B cell (primary cell): Measurements from ENCODE around the gene KLF7. TPM values are rescaled to one million over a fixed set of nuclear protein-coding genes. Genes with fewer than 3 reads are reported as not detected.

Source experiments
- ATAC-seq: fragments of 200-7000 bp; cut with Tn5 transposase; one replicate; pipeline ENCODE4 v1.10.0; 2021; ENCODE audit warnings: low read depth, mild to moderate bottlenecking, moderate number of reproducible peaks, moderate library complexity
- CTCF ChIA-PET: fragments of 350-600 bp; sonication (Branson Sonifier 250); formaldehyde crosslinking; loops from one replicate; lab custom pipeline; 2021; ENCODE audit warnings: antibody characterized with exemption, inconsistent platforms; lab: Charles Lee
- POLR2A ChIA-PET: fragments of 350-600 bp; sonication (Branson Sonifier 250); formaldehyde crosslinking; loops from one replicate; lab custom pipeline; 2021; ENCODE audit warnings: antibody characterized with exemption; lab: Charles Lee
- DNase-seq: peaks from one replicate; pipeline ENCODE4 v3.0.0; 2013
- H2AFZ ChIP-seq: 2 replicates; pipeline ENCODE4 v1.6.1; 2012; ENCODE audit warnings: mild to moderate bottlenecking, low read depth, low read length; ENCODE audit not compliant: insufficient read depth, poor library complexity, severe bottlenecking
- H3K27ac ChIP-seq, 2 donors: 1 replicate in 1 of 2; 2 replicates in 1 of 2; pipeline ENCODE4 v1.5.1; 2012 to 2013; ENCODE audit warnings: low read length in 2 of 2, mild to moderate bottlenecking in 2 of 2, moderate library complexity in 1 of 2
- H3K27me3 ChIP-seq, 4 experiments: fragments of 200-600 bp in 1 of 4; sonication (generic) in 1 of 4; replicated peaks in 1 of 4; 1 replicate in 2 of 4; 2 replicates in 2 of 4; pipeline versions ENCODE4 v1.6.1 to v1.7.0; 2013 to 2016; ENCODE audit warnings: low read length in 3 of 4, mild to moderate bottlenecking in 2 of 4, mixed read lengths in 1 of 4, moderate library complexity in 1 of 4; ENCODE audit not compliant: insufficient read depth in 4 of 4, control insufficient read depth in 3 of 4; ENCODE audit errors: control extremely low read depth in 1 of 4
- H3K36me3 ChIP-seq, 2 experiments: replicated peaks in 1 of 2; 1 replicate in 1 of 2; 2 replicates in 1 of 2; pipeline versions ENCODE4 v1.6.1 to v1.7.1; 2013; ENCODE audit warnings: low read length in 1 of 2; ENCODE audit not compliant: insufficient read depth in 2 of 2, control insufficient read depth in 1 of 2; ENCODE audit errors: control extremely low read depth in 1 of 2, extremely low read depth in 1 of 2
- H3K4me1 ChIP-seq, 2 donors: fragments of 200-600 bp in 1 of 2; sonication (generic) in 1 of 2; 1 replicate in 1 of 2; 2 replicates in 1 of 2; pipeline versions ENCODE4 v1.5.1 to v1.6.1; 2013 to 2017; ENCODE audit warnings: low read length in 2 of 2; ENCODE audit not compliant: control insufficient read depth in 2 of 2, insufficient read depth in 2 of 2
- H3K4me2 ChIP-seq: replicated peaks from 2 replicates; pipeline ENCODE3; 2012; ENCODE audit warnings: mild to moderate bottlenecking, low read depth, low read length; ENCODE audit not compliant: poor library complexity, severe bottlenecking
- H3K4me3 ChIP-seq, 5 experiments: fragments of 200-600 bp in 1 of 5; sonication (generic) in 1 of 5; 1 replicate in 3 of 5; 2 replicates in 2 of 5; pipeline versions ENCODE4 v1.5.1 to v1.7.0; 2011 to 2016; ENCODE audit warnings: low read length in 4 of 5, mild to moderate bottlenecking in 4 of 5, low read depth in 2 of 5, control low read depth in 1 of 5, moderate library complexity in 1 of 5; ENCODE audit not compliant: insufficient read depth in 1 of 5; ENCODE audit errors: control extremely low read depth in 1 of 5, extremely low read depth in 1 of 5
- H3K79me2 ChIP-seq: fragments of 200-600 bp; sonication (generic); one replicate; pipeline ENCODE4 v1.6.0; 2016; ENCODE audit warnings: low read length; ENCODE audit not compliant: control insufficient read depth, insufficient read depth
- H3K9ac ChIP-seq: fragments of 200-600 bp; sonication (generic); 2 replicates; pipeline ENCODE4 v1.6.1; 2017; ENCODE audit warnings: mild to moderate bottlenecking, low read length, moderate library complexity
- H3K9me3 ChIP-seq, 3 donors: one replicate each; pipeline versions ENCODE4 v1.6.1 to v1.7.1; 2013; ENCODE audit warnings: low read length in 2 of 3; ENCODE audit not compliant: control insufficient read depth in 2 of 3, insufficient read depth in 1 of 3; ENCODE audit errors: control extremely low read depth in 1 of 3
- H4K20me1 ChIP-seq: 2 replicates; pipeline ENCODE4 v1.6.0; 2012; ENCODE audit warnings: mild to moderate bottlenecking, low read length; ENCODE audit not compliant: insufficient read depth, control insufficient read depth, poor library complexity, severe bottlenecking
- H3K27ac Mint-ChIP-seq: one replicate; pipeline ENCODE4 v1.8.0; 2021; ENCODE audit warnings: mixed read lengths
- H3K27me3 Mint-ChIP-seq: one replicate; pipeline ENCODE4 v1.8.0; 2021; ENCODE audit warnings: mixed read lengths
- H3K4me1 Mint-ChIP-seq: one replicate; pipeline ENCODE4 v1.8.0; 2021; ENCODE audit warnings: mixed read lengths
- H3K4me3 Mint-ChIP-seq: one replicate; pipeline ENCODE4 v1.8.0; 2021; ENCODE audit warnings: mixed read lengths
- H3K9me3 Mint-ChIP-seq: one replicate; pipeline ENCODE4 v1.8.0; 2022; ENCODE audit warnings: mixed read lengths; ENCODE audit not compliant: insufficient read depth
- EZH2 ChIP-seq: IDR thresholded peaks from 2 replicates; pipeline ENCODE4 v1.6.1; 2012; ENCODE audit warnings: borderline replicate concordance, low read depth, mild to moderate bottlenecking, moderate library complexity, low read length; ENCODE audit not compliant: insufficient read depth, poor library complexity, severe bottlenecking
- WGBS: methylation state at CpG from one replicate; pipeline ENCODE4 v1.1.5; 2013; ENCODE audit warnings: missing lambda C conversion rate; ENCODE audit not compliant: insufficient coverage; 5-methylcytosine and 5-hydroxymethylcytosine counted together
- intact Hi-C: fragments of 100-400 bp; cut with micrococcal nuclease; formaldehyde crosslinking; loops from one replicate; pipeline ENCODE4 v1.10.0; 2022
- polyA plus RNA-seq: library from polyadenylated mRNA; depleted of rRNA; stranded (reverse); fragments of >200 nt; gene quantifications from 2 replicates; pipeline ENCODE4 v1.2.3, GENCODE V29; 2012
- total RNA-seq, 2 donors: library from RNA; stranded (reverse); fragments of 120-200 nt in 1 of 2; gene quantifications; 1 replicate in 1 of 2; 2 replicates in 1 of 2; pipeline versions ENCODE4 v1.2.3 to v1.2.4, GENCODE V29; 2013 to 2022
- TF ChIP-seq, protein P1 (sequence below): fragments of 200-600 bp; IDR thresholded peaks from one replicate; pipeline ENCODE4 v1.8.0; 2022; ENCODE audit warnings: antibody characterized with exemption, mild to moderate bottlenecking

KLF7 gene
- total and polyA plus RNA-seq, 2 donors (not counting 1 experiment from before 2014, with no cell fraction given) = 46.2 to 93.2 TPM

DNA sequence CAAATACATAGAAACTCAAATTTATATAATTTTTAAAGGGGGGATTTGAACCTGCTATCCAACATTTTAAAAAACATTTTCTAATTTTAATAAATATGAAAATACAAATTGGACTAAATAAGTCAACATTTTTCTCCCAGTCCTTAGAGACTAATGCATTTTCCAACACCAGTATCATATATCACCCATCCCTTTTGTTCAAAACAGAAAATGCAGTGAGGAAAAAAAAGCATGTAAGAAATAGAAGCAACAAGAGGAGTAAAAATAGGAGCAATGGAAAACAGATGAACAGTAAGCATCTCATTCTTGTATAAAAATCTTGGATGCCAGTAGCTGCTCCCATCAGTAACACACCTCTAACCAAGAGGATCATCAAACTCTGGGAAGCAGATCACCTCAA lies 25.5 kb downstream of the KLF7 start:
- Mint-ChIP-seq H3K9me3 (no peaks in the 10 kb centered on the region), H3K27me3 (no peaks in the 10 kb centered on the region)
- POLR2A ChIA-PET = interaction anchor here (4.8 kb wide), 1 partner anchor 26 kb away, joined by 122 read pairs; the partner anchor contains the start of gene KLF7

DNA sequence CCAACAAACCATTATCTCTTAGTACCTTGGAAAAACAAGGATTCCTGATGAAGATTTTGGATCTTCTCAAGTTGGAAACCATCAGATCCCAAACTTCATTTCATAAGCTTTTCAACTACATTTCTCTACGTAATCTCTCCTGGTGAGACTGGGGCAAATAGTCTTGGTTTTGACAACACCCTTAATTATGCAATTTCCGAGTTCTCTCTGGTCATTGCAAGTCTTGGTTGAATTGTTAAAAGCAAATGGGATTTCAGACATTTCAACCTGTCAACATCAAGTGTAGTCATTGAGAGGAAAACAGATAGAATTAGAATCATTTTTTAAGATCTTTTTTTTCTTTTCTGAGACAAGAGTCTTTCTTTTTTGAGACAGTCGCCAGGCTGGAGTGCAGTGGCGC lies 26.2 kb downstream of the KLF7 start:
- H3K4me1 ChIP-seq = peaks cover 55 to 64% of the 10 kb centered on the region in 2 donors
- H3K27me3 Mint-ChIP-seq = no peaks in the 10 kb centered on the region
- no peak overlapping the region for H3K4me3 Mint-ChIP-seq
- no peak overlapping the region for H3K9ac ChIP-seq
- H3K27me3 ChIP-seq = no peaks in the 10 kb centered on the region
- ChIA-PET CTCF (no interaction called here), POLR2A (no interaction called here)
- ATAC-seq = no peak
- H3K36me3 ChIP-seq = peaks cover 0 to 11% of the 10 kb centered on the region in 2 experiments
- H3K9me3 ChIP-seq = no peaks in the 10 kb centered on the region
- no peak overlapping the region for H2AFZ ChIP-seq
- H3K27ac Mint-ChIP-seq = no peak overlapping the region
- H3K27ac ChIP-seq = no peak overlapping the region
- TF ChIP-seq EZH2 = no peak
- TF ChIP-seq, protein P1, sequence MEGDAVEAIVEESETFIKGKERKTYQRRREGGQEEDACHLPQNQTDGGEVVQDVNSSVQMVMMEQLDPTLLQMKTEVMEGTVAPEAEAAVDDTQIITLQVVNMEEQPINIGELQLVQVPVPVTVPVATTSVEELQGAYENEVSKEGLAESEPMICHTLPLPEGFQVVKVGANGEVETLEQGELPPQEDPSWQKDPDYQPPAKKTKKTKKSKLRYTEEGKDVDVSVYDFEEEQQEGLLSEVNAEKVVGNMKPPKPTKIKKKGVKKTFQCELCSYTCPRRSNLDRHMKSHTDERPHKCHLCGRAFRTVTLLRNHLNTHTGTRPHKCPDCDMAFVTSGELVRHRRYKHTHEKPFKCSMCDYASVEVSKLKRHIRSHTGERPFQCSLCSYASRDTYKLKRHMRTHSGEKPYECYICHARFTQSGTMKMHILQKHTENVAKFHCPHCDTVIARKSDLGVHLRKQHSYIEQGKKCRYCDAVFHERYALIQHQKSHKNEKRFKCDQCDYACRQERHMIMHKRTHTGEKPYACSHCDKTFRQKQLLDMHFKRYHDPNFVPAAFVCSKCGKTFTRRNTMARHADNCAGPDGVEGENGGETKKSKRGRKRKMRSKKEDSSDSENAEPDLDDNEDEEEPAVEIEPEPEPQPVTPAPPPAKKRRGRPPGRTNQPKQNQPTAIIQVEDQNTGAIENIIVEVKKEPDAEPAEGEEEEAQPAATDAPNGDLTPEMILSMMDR = no peak
- peaks cover 77% of the 10 kb centered on the region for H3K79me2 ChIP-seq
- H3K4me1 Mint-ChIP-seq = peaks cover 74% of the 10 kb centered on the region
- no peak overlapping the region for H3K4me3 ChIP-seq
- intact Hi-C loops = no loop called here
- peaks cover 10% of the 10 kb centered on the region for H4K20me1 ChIP-seq
- H3K9me3 Mint-ChIP-seq = no peaks in the 10 kb centered on the region
- H3K4me2 ChIP-seq = no peak overlapping the region
- no peak for DNase-seq
- WGBS = no CpG with 5 or more reads among the region's 4 CpGs

More for the DNA sequence above, 25.5 kb downstream of the KLF7 start:
- no peaks in the 10 kb centered on the region for H3K27me3 ChIP-seq
- H3K4me3 ChIP-seq = no peak overlapping the region
- TF ChIP-seq, protein P1 = no peak
- TF ChIP-seq EZH2 = no peak
- peaks cover 71% of the 10 kb centered on the region for H3K79me2 ChIP-seq
- no peak overlapping the region for H3K27ac ChIP-seq
- CTCF ChIA-PET = interaction anchor here (4.5 kb wide), 1 partner anchor 25 kb away, joined by 92 read pairs; the partner anchor contains the start of gene KLF7
- DNase-seq (no peak), ATAC-seq (no peak)
- peaks cover 10% of the 10 kb centered on the region for H4K20me1 ChIP-seq
- Mint-ChIP-seq H3K4me3 (peak overlapping the region; percentile 6), H3K4me1 (peaks cover 74% of the 10 kb centered on the region), H3K27ac (no peak overlapping the region)
- H2AFZ ChIP-seq = no peak overlapping the region
- intact Hi-C loops = loop anchor here (10.0 kb wide), 1 partner anchor 335 kb away; no protein-coding TSS in a partner anchor
- peaks cover 0 to 11% of the 10 kb centered on the region in 2 experiments for H3K36me3 ChIP-seq
- peaks cover 59 to 65% of the 10 kb centered on the region in 2 donors for H3K4me1 ChIP-seq
- no peak overlapping the region for H3K9ac ChIP-seq
- H3K4me2 ChIP-seq = no peak overlapping the region
- no peaks in the 10 kb centered on the region for H3K9me3 ChIP-seq
